ENCODE data around the gene ERLEC1. TPM values are rescaled to one million over a fixed set of nuclear protein-coding genes. Genes with fewer than 3 reads are reported as not detected.
"Not testable (repeated sequence)": the region's sequence is repeated elsewhere in the genome, so short reads cannot be mapped to it uniquely, and the experiment has no call there.

ERLEC1 gene
- total RNA-seq, 1 donor from 2014 or later = 22.2 TPM

DNA sequence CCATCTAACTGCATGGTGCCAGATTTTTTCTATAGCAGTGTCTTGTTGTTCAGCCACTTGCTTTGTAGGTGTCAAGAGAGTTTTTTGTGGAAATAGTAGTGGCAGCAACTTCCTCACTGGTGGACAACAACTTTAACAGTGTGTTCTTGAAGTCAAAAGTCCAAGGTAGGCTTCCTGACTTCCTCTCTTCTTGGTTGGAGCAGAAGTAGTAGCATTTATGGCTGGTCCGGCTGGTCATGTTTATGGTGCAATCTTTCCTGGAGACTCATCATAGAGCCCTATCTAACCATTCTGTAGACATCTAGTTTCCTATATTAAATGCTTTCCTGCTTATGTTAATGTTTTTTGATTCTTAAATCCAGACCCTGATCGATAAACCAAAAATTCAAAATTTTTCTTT, 61.2 kb downstream of the ERLEC1 start:
- no peaks in the 10 kb centered on the region for H3K9me3 Mint-ChIP-seq
- DNase-seq (ENCODE audit: low read depth, low spot score) = no peak
- no peaks in the 10 kb centered on the region for H3K4me1 Mint-ChIP-seq
- no peak overlapping the region for H3K4me3 Mint-ChIP-seq
- TF ChIP-seq, protein P1, sequence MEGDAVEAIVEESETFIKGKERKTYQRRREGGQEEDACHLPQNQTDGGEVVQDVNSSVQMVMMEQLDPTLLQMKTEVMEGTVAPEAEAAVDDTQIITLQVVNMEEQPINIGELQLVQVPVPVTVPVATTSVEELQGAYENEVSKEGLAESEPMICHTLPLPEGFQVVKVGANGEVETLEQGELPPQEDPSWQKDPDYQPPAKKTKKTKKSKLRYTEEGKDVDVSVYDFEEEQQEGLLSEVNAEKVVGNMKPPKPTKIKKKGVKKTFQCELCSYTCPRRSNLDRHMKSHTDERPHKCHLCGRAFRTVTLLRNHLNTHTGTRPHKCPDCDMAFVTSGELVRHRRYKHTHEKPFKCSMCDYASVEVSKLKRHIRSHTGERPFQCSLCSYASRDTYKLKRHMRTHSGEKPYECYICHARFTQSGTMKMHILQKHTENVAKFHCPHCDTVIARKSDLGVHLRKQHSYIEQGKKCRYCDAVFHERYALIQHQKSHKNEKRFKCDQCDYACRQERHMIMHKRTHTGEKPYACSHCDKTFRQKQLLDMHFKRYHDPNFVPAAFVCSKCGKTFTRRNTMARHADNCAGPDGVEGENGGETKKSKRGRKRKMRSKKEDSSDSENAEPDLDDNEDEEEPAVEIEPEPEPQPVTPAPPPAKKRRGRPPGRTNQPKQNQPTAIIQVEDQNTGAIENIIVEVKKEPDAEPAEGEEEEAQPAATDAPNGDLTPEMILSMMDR (conservative IDR thresholded peaks at IDR 0.05) = no peak
- H3K27me3 Mint-ChIP-seq (ENCODE audit: low read depth) = no peaks in the 10 kb centered on the region
- no peak overlapping the region for H3K27ac Mint-ChIP-seq (ENCODE audit: unreplicated experiment)
- peaks cover 9% of the 10 kb centered on the region for H3K36me3 Mint-ChIP-seq (ENCODE audit: low read depth)

DNA sequence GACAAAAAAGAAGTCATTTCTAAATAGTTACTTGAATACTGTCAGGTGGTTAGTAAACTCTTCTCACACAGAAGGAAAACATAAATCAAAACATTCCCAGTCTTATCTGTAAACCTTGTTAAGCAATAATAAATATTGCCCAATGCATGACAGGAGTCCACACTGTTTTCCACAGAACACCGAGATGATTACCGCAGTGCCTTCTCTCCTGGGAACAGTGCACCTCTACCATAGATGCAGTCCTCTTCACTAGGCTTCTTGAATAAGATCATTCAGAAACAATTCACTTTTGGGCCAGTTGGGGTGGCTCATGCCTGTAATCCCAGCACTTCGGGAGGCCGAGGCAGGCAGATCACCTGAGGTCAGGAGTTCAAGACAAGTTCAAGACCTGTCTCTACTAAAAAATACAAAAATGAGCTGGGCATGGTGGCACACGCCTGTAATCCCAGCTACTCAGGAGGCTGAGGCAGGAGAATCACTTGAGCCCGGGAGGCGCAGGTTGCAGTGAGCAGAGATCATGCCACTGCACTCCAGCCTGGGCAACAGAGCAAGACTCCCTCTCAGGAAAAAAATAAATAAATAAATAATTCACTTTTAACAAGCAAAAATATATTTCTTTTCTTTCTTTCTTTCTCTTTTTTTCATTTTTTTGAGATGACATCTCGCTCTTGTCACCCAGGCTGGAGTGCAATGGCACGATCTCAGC, 64.4 kb downstream of the ERLEC1 start:
- not testable (repeated sequence) for H3K27ac Mint-ChIP-seq (ENCODE audit: unreplicated experiment); H3K4me1 Mint-ChIP-seq; H3K27me3 Mint-ChIP-seq (ENCODE audit: low read depth); H3K9me3 Mint-ChIP-seq; H3K4me3 Mint-ChIP-seq; DNase-seq (ENCODE audit: low read depth, low spot score)
- peaks cover 22% of the 10 kb centered on the region for H3K36me3 Mint-ChIP-seq (ENCODE audit: low read depth)

DNA sequence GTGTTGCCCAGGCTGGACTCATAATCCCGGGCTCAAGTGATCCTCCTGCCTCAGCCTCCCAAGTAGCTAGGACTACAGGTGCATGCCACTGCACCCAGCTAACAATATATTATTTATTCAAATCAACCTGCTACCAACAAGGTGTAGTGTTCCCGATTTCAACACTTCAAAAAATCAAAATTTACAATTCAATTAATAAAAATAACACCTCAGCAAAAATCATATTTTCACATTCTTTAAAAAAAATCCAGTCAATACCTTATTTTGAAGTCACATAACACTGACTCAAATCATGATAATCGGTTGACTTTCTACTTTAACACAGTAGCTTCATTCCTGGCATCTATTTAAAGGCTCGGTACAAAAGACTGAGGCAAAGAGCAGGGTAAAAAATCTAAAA, 65.7 kb downstream of the ERLEC1 start:
- H3K9me3 Mint-ChIP-seq = no peaks in the 10 kb centered on the region
- TF ChIP-seq, protein P1 (conservative IDR thresholded peaks at IDR 0.05) = no peak
- no peaks in the 10 kb centered on the region for H3K4me1 Mint-ChIP-seq
- no peak for DNase-seq (ENCODE audit: low read depth, low spot score)
- H3K4me3 Mint-ChIP-seq = no peak overlapping the region
- no peak overlapping the region for H3K27ac Mint-ChIP-seq (ENCODE audit: unreplicated experiment)
- H3K27me3 Mint-ChIP-seq (ENCODE audit: low read depth) = no peaks in the 10 kb centered on the region
- peaks cover 25% of the 10 kb centered on the region for H3K36me3 Mint-ChIP-seq (ENCODE audit: low read depth)

DNA sequence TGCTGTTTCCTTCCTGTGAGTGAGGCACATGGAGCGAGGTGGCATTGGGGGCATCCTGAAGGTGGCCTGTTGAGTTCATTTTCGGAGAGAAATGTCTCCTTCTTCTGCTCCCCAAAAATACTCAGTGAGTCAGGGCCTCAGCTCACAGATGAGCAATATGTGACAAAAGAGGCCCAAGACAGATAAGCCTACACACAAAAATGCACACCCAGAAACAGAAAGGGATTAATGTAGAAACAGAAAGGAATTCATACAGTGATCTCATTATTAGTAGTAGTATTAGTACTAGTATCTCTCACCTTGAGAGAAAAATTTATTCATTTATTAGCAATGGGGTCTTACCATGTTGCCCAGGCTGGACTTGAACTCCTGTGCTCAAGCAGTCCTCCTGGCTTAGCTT, 67.8 kb downstream of the ERLEC1 start:
- H3K4me3 Mint-ChIP-seq = no peak overlapping the region
- H3K36me3 Mint-ChIP-seq (ENCODE audit: low read depth) = peaks cover 27% of the 10 kb centered on the region
- TF ChIP-seq, protein P1 (conservative IDR thresholded peaks at IDR 0.05) = no peak
- H3K27ac Mint-ChIP-seq (ENCODE audit: unreplicated experiment) = no peak overlapping the region
- H3K27me3 Mint-ChIP-seq (ENCODE audit: low read depth) = no peaks in the 10 kb centered on the region
- DNase-seq (ENCODE audit: low read depth, low spot score) = no peak
- H3K4me1 Mint-ChIP-seq = no peaks in the 10 kb centered on the region
- H3K9me3 Mint-ChIP-seq = no peaks in the 10 kb centered on the region

DNA sequence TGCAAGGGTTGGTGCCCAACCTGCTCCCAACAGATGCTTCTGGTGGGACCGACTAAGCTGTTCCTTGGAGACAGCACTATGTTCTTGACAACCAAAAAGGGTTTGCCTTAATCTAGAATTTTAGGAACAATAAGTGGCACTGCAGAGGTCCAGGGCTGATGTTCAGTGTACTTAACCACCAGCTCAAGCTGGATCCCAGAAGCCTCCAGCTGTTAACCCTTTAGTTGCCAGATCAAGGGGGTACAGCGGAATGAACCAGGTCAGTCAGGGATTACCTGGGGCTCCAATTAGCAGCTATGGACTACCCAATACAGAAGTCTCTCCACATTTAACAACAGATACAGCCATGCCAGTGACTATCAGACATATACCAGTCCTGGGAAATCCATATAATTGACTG, 69.4 kb downstream of the ERLEC1 start:
- no peaks in the 10 kb centered on the region for H3K9me3 Mint-ChIP-seq
- H3K36me3 Mint-ChIP-seq (ENCODE audit: low read depth) = peaks cover 26% of the 10 kb centered on the region
- H3K27ac Mint-ChIP-seq (ENCODE audit: unreplicated experiment) = no peak overlapping the region
- no peak for DNase-seq (ENCODE audit: low read depth, low spot score)
- H3K4me1 Mint-ChIP-seq = no peaks in the 10 kb centered on the region
- no peak overlapping the region for H3K4me3 Mint-ChIP-seq
- TF ChIP-seq, protein P1 (conservative IDR thresholded peaks at IDR 0.05) = no peak
- H3K27me3 Mint-ChIP-seq (ENCODE audit: low read depth) = no peaks in the 10 kb centered on the region
